ENCODE measurements around the gene FA2H.

FA2H gene

DNA sequence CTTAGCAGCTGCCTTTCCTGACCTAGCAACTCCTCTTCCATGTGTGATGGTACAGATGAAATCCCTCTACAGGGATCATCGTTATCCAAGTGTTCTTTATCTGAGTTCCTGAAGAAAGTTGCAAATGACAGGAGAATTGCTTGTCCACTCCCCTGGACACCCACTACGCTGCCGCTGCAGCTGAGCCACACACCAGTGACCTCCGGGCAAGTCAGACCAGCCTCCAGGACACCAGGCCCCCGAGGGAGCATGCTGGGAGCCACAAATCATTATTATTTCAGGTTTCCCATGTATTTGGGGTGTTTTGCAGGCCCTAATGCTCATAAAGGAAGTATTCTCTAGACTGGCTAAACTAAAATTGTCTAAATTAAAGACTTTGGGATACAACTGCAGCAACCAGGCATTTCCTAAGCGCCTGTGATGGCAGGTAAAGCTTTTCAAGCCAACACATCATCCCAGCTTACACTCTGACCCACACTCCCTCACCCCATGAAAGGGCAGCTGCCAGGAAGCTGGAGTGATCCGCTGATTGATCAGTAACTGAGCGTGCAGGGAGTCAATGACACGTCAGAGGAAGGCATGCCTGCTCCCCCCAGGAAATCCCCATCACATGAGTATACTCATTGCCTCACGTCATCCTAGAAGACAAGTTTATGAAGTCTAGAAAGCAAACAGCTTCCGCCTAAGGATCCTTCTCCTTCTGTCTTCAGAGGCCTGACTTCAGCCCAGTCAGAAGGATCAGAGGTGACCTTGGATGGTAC lies 14.4 kb downstream of the FA2H start:
- Histone ChIP-seq H3K27ac (ENCODE audit: insufficient read depth in 1 of 2, low read depth in 1 of 2, low read length in 2 of 2, poor library complexity in 1 of 2, severe bottlenecking in 2 of 2) (no peak overlapping the region), H3K4me3 (ENCODE audit: control insufficient read depth in 1 of 7, extremely low read depth in 1 of 7, insufficient read depth in 4 of 7, low read depth in 2 of 7, low read length in 6 of 7) (no peak overlapping the region), H3K27me3 (replicated peaks in 2 of 5; ENCODE audit: control insufficient read depth in 4 of 5, insufficient read depth in 5 of 5, low read length in 4 of 5) (no peaks in the 10 kb centered on the region), H3K4me1 (ENCODE audit: control extremely low read depth in 1 of 4, control insufficient read depth in 4 of 4, insufficient read depth in 4 of 4, low read length in 3 of 4) (no peaks in the 10 kb centered on the region), H3K36me3 (ENCODE audit: control insufficient read depth in 4 of 4, insufficient read depth in 4 of 4, low read length in 3 of 4) (no peaks in the 10 kb centered on the region), H3K9me3 (ENCODE audit: control extremely low read depth in 1 of 5, control insufficient read depth in 4 of 5, insufficient read depth in 2 of 5, low read depth in 1 of 5, low read length in 4 of 5) (no peaks in the 10 kb centered on the region)
- 92% methylated on average over 10 of the region's 11 CpGs for WGBS (ENCODE audit: insufficient coverage)
- DNase-seq = no peak
- ChIA-PET CTCF (no interaction called here), POLR2A (no interaction called here)

DNA sequence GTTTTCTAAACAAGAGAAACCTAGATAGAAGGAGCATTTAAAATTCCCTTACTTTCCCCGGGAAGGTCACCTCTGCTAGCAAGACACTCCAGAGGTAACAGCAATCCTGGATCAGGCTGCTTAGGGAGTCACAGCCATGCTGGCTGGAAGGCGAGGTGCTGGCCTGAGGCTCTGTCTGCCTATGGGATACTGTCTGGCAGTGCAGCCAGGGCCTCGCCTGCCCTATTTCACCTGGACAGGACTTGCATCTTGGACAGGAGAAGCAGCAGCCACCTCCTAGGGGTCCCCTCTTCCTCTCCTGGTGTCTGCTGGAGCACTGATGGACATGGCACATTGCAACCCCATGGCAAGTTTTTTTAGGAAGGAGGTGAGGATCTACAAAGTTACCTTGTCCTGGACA lies 15.1 kb downstream of the FA2H start:
- POLR2A ChIA-PET = no interaction called here
- Histone ChIP-seq H3K4me1 (ENCODE audit: control extremely low read depth in 1 of 4, control insufficient read depth in 4 of 4, insufficient read depth in 4 of 4, low read length in 3 of 4) (no peaks in the 10 kb centered on the region), H3K36me3 (ENCODE audit: control insufficient read depth in 4 of 4, insufficient read depth in 4 of 4, low read length in 3 of 4) (no peaks in the 10 kb centered on the region), H3K27ac (ENCODE audit: insufficient read depth in 1 of 2, low read depth in 1 of 2, low read length in 2 of 2, poor library complexity in 1 of 2, severe bottlenecking in 2 of 2) (no peak overlapping the region), H3K9me3 (ENCODE audit: control extremely low read depth in 1 of 5, control insufficient read depth in 4 of 5, insufficient read depth in 2 of 5, low read depth in 1 of 5, low read length in 4 of 5) (no peaks in the 10 kb centered on the region), H3K27me3 (replicated peaks in 2 of 5; ENCODE audit: control insufficient read depth in 4 of 5, insufficient read depth in 5 of 5, low read length in 4 of 5) (no peaks in the 10 kb centered on the region), H3K4me3 (ENCODE audit: control insufficient read depth in 1 of 7, extremely low read depth in 1 of 7, insufficient read depth in 4 of 7, low read depth in 2 of 7, low read length in 6 of 7) (no peak overlapping the region)
- no peak for DNase-seq
- 100% methylated on average over 3 of the region's 3 CpGs for WGBS (ENCODE audit: insufficient coverage)
- CTCF ChIA-PET = no interaction called here

DNA sequence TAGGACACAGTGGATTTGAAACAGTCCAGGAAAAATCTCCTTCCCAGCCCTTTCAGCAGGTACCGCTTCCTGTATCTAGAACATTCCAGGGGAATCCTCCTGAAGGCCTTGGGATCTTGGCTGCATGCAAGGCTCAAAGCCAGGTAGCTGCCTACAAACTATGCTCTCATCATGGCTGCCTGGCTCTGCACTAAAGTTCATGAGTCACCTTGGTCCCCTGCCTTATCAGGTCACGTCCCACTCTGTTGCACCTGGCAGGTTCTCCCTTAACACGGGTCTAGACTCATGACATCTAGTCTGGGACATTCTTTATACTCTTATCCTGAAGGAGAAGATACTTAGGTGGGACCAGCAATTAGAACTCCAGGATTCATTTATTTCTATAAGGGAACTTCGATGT lies 15.8 kb downstream of the FA2H start:
- Histone ChIP-seq H3K36me3 (ENCODE audit: control insufficient read depth in 4 of 4, insufficient read depth in 4 of 4, low read length in 3 of 4) (no peaks in the 10 kb centered on the region), H3K27ac (ENCODE audit: insufficient read depth in 1 of 2, low read depth in 1 of 2, low read length in 2 of 2, poor library complexity in 1 of 2, severe bottlenecking in 2 of 2) (no peak overlapping the region), H3K9me3 (ENCODE audit: control extremely low read depth in 1 of 5, control insufficient read depth in 4 of 5, insufficient read depth in 2 of 5, low read depth in 1 of 5, low read length in 4 of 5) (no peaks in the 10 kb centered on the region), H3K4me1 (ENCODE audit: control extremely low read depth in 1 of 4, control insufficient read depth in 4 of 4, insufficient read depth in 4 of 4, low read length in 3 of 4) (no peaks in the 10 kb centered on the region), H3K4me3 (ENCODE audit: control insufficient read depth in 1 of 7, extremely low read depth in 1 of 7, insufficient read depth in 4 of 7, low read depth in 2 of 7, low read length in 6 of 7) (no peak overlapping the region), H3K27me3 (replicated peaks in 2 of 5; ENCODE audit: control insufficient read depth in 4 of 5, insufficient read depth in 5 of 5, low read length in 4 of 5) (no peaks in the 10 kb centered on the region)
- ChIA-PET CTCF (no interaction called here), POLR2A (no interaction called here)
- no peak for DNase-seq
- 92% methylated on average over 3 of the region's 4 CpGs for WGBS (ENCODE audit: insufficient coverage)

DNA sequence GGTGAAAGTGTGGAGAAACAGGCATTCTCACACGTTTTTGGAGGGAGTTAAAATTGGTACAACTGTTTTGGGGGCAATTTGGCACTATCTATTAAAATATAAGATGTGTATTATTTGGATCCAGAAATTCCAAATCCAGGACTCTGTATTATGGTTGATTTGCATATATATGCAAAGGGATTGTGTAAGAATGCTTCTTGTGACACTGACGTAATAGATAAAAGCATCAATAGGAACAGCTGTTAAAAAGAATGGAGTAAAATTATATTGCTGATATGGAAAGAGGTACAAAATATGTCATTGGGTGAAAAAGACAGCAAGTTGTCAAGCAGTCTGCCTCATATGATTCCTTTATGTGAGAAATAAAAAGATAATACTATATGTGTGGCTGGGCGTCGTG lies 17.3 kb downstream of the FA2H start:
- Histone ChIP-seq H3K36me3 (ENCODE audit: control insufficient read depth in 4 of 4, insufficient read depth in 4 of 4, low read length in 3 of 4) (no peaks in the 10 kb centered on the region), H3K4me3 (ENCODE audit: control insufficient read depth in 1 of 7, extremely low read depth in 1 of 7, insufficient read depth in 4 of 7, low read depth in 2 of 7, low read length in 6 of 7) (no peak overlapping the region), H3K4me1 (ENCODE audit: control extremely low read depth in 1 of 4, control insufficient read depth in 4 of 4, insufficient read depth in 4 of 4, low read length in 3 of 4) (no peaks in the 10 kb centered on the region), H3K9me3 (ENCODE audit: control extremely low read depth in 1 of 5, control insufficient read depth in 4 of 5, insufficient read depth in 2 of 5, low read depth in 1 of 5, low read length in 4 of 5) (no peaks in the 10 kb centered on the region), H3K27me3 (replicated peaks in 2 of 5; ENCODE audit: control insufficient read depth in 4 of 5, insufficient read depth in 5 of 5, low read length in 4 of 5) (no peaks in the 10 kb centered on the region), H3K27ac (ENCODE audit: insufficient read depth in 1 of 2, low read depth in 1 of 2, low read length in 2 of 2, poor library complexity in 1 of 2, severe bottlenecking in 2 of 2) (no peak overlapping the region)
- no peak for DNase-seq
- CTCF ChIA-PET = no interaction called here
- POLR2A ChIA-PET = no interaction called here
- WGBS (ENCODE audit: insufficient coverage) = 86% methylated on average over 1 of the region's 4 CpGs

DNA sequence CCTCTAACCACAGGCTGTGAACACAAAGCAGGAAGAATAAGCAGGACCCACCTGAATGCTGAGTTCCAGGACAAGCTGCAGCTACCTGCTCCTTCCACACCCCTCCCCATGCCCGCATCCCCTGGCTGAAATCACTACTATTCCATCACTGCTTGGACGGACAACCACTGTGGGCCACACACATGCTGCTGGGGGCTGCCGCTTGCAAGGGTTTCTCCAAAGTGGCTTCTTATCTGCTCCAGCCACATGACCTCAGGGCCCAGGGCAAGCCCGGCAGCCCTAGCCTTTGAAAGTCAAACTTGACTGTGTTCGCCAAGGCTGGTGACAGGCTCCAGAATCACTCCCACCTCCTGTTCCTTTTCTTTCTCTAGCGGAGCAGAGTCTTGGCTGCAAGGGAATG lies 18.4 kb downstream of the FA2H start:
- ChIA-PET POLR2A (no interaction called here), CTCF (no interaction called here)
- 100% methylated on average over 3 of the region's 6 CpGs for WGBS (ENCODE audit: insufficient coverage)
- Histone ChIP-seq H3K4me1 (ENCODE audit: control extremely low read depth in 1 of 4, control insufficient read depth in 4 of 4, insufficient read depth in 4 of 4, low read length in 3 of 4) (no peaks in the 10 kb centered on the region), H3K9me3 (ENCODE audit: control extremely low read depth in 1 of 5, control insufficient read depth in 4 of 5, insufficient read depth in 2 of 5, low read depth in 1 of 5, low read length in 4 of 5) (no peaks in the 10 kb centered on the region), H3K4me3 (ENCODE audit: control insufficient read depth in 1 of 7, extremely low read depth in 1 of 7, insufficient read depth in 4 of 7, low read depth in 2 of 7, low read length in 6 of 7) (no peak overlapping the region), H3K27me3 (replicated peaks in 2 of 5; ENCODE audit: control insufficient read depth in 4 of 5, insufficient read depth in 5 of 5, low read length in 4 of 5) (no peaks in the 10 kb centered on the region), H3K36me3 (ENCODE audit: control insufficient read depth in 4 of 4, insufficient read depth in 4 of 4, low read length in 3 of 4) (no peaks in the 10 kb centered on the region), H3K27ac (ENCODE audit: insufficient read depth in 1 of 2, low read depth in 1 of 2, low read length in 2 of 2, poor library complexity in 1 of 2, severe bottlenecking in 2 of 2) (no peak overlapping the region)
- DNase-seq = peak in 1 of 3 donors; percentile 18

DNA sequence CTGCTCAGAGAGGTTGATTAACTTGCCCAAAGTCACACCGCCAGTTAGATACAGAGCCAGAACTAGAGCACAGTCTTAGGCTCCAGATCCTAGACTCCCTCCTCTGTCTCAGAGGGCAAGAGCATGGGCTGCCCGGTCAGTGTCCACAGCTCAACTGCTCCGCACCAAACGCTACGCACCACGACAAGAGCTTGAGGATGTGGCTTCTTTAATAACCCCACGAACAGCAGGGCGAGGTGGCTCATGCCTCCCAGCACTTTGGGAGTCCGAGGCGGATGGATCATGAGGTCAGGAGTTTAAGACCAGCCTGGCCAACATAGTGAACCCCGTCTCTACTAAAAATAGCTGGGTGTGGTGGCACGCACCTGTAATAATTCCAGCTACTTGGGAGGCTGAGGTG lies 21.4 kb downstream of the FA2H start:
- Histone ChIP-seq H3K4me3 (ENCODE audit: control insufficient read depth in 1 of 7, extremely low read depth in 1 of 7, insufficient read depth in 4 of 7, low read depth in 2 of 7, low read length in 6 of 7) (no peak overlapping the region), H3K27me3 (replicated peaks in 2 of 5; ENCODE audit: control insufficient read depth in 4 of 5, insufficient read depth in 5 of 5, low read length in 4 of 5) (no peaks in the 10 kb centered on the region), H3K36me3 (ENCODE audit: control insufficient read depth in 4 of 4, insufficient read depth in 4 of 4, low read length in 3 of 4) (no peaks in the 10 kb centered on the region), H3K4me1 (ENCODE audit: control extremely low read depth in 1 of 4, control insufficient read depth in 4 of 4, insufficient read depth in 4 of 4, low read length in 3 of 4) (no peaks in the 10 kb centered on the region), H3K27ac (ENCODE audit: insufficient read depth in 1 of 2, low read depth in 1 of 2, low read length in 2 of 2, poor library complexity in 1 of 2, severe bottlenecking in 2 of 2) (no peak overlapping the region), H3K9me3 (ENCODE audit: control extremely low read depth in 1 of 5, control insufficient read depth in 4 of 5, insufficient read depth in 2 of 5, low read depth in 1 of 5, low read length in 4 of 5) (no peaks in the 10 kb centered on the region)
- ChIA-PET CTCF (interaction anchor here (1.0 to 1.2 kb wide), 2 partner anchors 19 to 58 kb away, joined by 3 read pairs; no protein-coding TSS in a partner anchor), POLR2A (no interaction called here)
- DNase-seq = no peak
- WGBS (ENCODE audit: insufficient coverage) = 98% methylated on average over 12 of the region's 12 CpGs

DNA sequence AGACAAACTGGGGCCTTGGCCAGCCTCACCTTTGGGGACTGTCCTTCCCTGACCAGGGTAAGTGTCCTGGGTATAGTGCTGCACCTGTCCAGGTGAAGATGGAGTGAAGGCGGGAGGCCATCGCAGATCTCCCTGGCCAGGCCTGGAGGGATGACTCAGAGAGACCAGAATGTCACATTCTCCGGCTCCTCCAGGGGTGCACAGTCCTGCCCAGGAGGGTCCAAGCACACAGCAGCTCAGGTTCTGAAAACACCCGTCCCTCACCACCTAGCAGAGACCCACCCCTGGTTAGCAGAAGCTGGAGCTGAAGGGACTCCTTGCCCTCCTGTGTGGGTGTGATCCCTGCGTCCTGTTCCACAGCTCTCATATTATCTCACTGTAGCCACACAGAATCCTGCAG lies 21.9 kb downstream of the FA2H start:
- Histone ChIP-seq H3K4me3 (ENCODE audit: control insufficient read depth in 1 of 7, extremely low read depth in 1 of 7, insufficient read depth in 4 of 7, low read depth in 2 of 7, low read length in 6 of 7) (no peak overlapping the region), H3K9me3 (ENCODE audit: control extremely low read depth in 1 of 5, control insufficient read depth in 4 of 5, insufficient read depth in 2 of 5, low read depth in 1 of 5, low read length in 4 of 5) (no peaks in the 10 kb centered on the region), H3K27ac (ENCODE audit: insufficient read depth in 1 of 2, low read depth in 1 of 2, low read length in 2 of 2, poor library complexity in 1 of 2, severe bottlenecking in 2 of 2) (no peak overlapping the region), H3K36me3 (ENCODE audit: control insufficient read depth in 4 of 4, insufficient read depth in 4 of 4, low read length in 3 of 4) (no peaks in the 10 kb centered on the region), H3K4me1 (ENCODE audit: control extremely low read depth in 1 of 4, control insufficient read depth in 4 of 4, insufficient read depth in 4 of 4, low read length in 3 of 4) (no peaks in the 10 kb centered on the region), H3K27me3 (replicated peaks in 2 of 5; ENCODE audit: control insufficient read depth in 4 of 5, insufficient read depth in 5 of 5, low read length in 4 of 5) (no peaks in the 10 kb centered on the region)
- WGBS (ENCODE audit: insufficient coverage) = 96% methylated on average over 4 of the region's 5 CpGs
- DNase-seq = no peak
- CTCF ChIA-PET = interaction anchor here (1.0 to 1.2 kb wide), 2 partner anchors 20 to 59 kb away, joined by 3 read pairs; no protein-coding TSS in a partner anchor
- POLR2A ChIA-PET = no interaction called here
